Ishikawa (cell line): Measurements from ENCODE around the gene NT5DC1.

Source experiments
- CEBPB ChIP-seq: IDR thresholded peaks from 2 replicates; pipeline ENCODE4 v1.6.1; 2012
- CREB1 ChIP-seq: IDR thresholded peaks from 2 replicates; pipeline ENCODE4 v1.6.1; 2012; ENCODE audit warnings: low read depth
- EGR1 ChIP-seq: IDR thresholded peaks from 2 replicates; pipeline ENCODE4 v1.6.1; 2012
- EP300 ChIP-seq: IDR thresholded peaks from 2 replicates; pipeline ENCODE4 v1.6.1; 2012; ENCODE audit warnings: borderline replicate concordance
- FOXM1 ChIP-seq: IDR thresholded peaks from 2 replicates; pipeline ENCODE4 v1.6.1; 2012; ENCODE audit warnings: low read depth, borderline replicate concordance
- MAX ChIP-seq: IDR thresholded peaks from 2 replicates; pipeline ENCODE4 v1.6.1; 2012
- NFIC ChIP-seq: IDR thresholded peaks from 2 replicates; pipeline ENCODE4 v1.6.1; 2012
- RAD21 ChIP-seq: IDR thresholded peaks from 2 replicates; pipeline ENCODE4 v1.6.1; 2012; ENCODE audit warnings: low read depth
- REST ChIP-seq: IDR thresholded peaks from 2 replicates; pipeline ENCODE4 v1.6.1; 2012; ENCODE audit warnings: low read depth, mild to moderate bottlenecking
- TAF1 ChIP-seq: IDR thresholded peaks from 2 replicates; pipeline ENCODE4 v1.6.1; 2012; ENCODE audit warnings: low read depth, mild to moderate bottlenecking
- TCF12 ChIP-seq: IDR thresholded peaks from 2 replicates; pipeline ENCODE4 v1.6.1; 2012; ENCODE audit warnings: low read depth
- TEAD4 ChIP-seq: IDR thresholded peaks from 2 replicates; pipeline ENCODE4 v1.6.1; 2012
- USF1 ChIP-seq: IDR thresholded peaks from 2 replicates; pipeline ENCODE4 v1.6.1; 2012
- YY1 ChIP-seq: IDR thresholded peaks from 2 replicates; pipeline ENCODE4 v1.6.1; 2012; ENCODE audit warnings: low read depth
- ZBTB7A ChIP-seq: IDR thresholded peaks from 2 replicates; pipeline ENCODE4 v1.6.1; 2012; ENCODE audit warnings: low read depth

Gene NT5DC1

GRCh38 chr6:116115781-116116180, 15.1 kb downstream of the NT5DC1 start:
- TF ChIP-seq EP300 (no peak), MAX (no peak), TCF12 (no peak), NFIC (no peak), REST (no peak), TEAD4 (no peak), EGR1 (no peak), FOXM1 (no peak), TAF1 (no peak)

- TF ChIP-seq CEBPB (no peak), REST (no peak), EP300 (no peak), TCF12 (no peak), YY1 (no peak), ZBTB7A (no peak), MAX (no peak), CREB1 (no peak), EGR1 (no peak), NFIC (no peak), TEAD4 (no peak), TAF1 (no peak), FOXM1 (no peak), RAD21 (no peak), USF1 (no peak)
These were observed 18.0 kb downstream of the NT5DC1 start for GRCh38 chr6:116118608-116119007.

- no peak for TF ChIP-seq TEAD4
- no peak for TF ChIP-seq RAD21
- TF ChIP-seq USF1, result no peak
- no peak for TF ChIP-seq NFIC
- no peak for TF ChIP-seq MAX
- no peak for TF ChIP-seq CEBPB
- TF ChIP-seq ZBTB7A, result no peak
- no peak for TF ChIP-seq TAF1
- no peak for TF ChIP-seq CREB1
- TF ChIP-seq TCF12, result no peak
- no peak for TF ChIP-seq EGR1
- TF ChIP-seq EP300, result no peak
- TF ChIP-seq FOXM1, result no peak
- TF ChIP-seq REST, result no peak
- TF ChIP-seq YY1, result no peak
These were observed 19.8 kb downstream of the NT5DC1 start for GRCh38 chr6:116120430-116120829.

GRCh38 chr6:116126032-116126431, 25.4 kb downstream of the NT5DC1 start, which contains the start of gene COL10A1:
Gene COL10A1, minus strand, starts transcription at chr6:116126132. Its CDS starts 640 bp downstream, at chr6:116125492.
- TF ChIP-seq EP300, result no peak
